Measurements from ENCODE around the gene CABYR. TPM values are rescaled to one million over a fixed set of nuclear protein-coding genes. Genes with fewer than 3 reads are reported as not detected.

The CABYR gene
- total and polyA plus RNA-seq, 2 of the 8 experiments (the other 6 are each of a cell fraction or from before 2014, with no cell fraction given) = 14.5 to 18.8 TPM

DNA sequence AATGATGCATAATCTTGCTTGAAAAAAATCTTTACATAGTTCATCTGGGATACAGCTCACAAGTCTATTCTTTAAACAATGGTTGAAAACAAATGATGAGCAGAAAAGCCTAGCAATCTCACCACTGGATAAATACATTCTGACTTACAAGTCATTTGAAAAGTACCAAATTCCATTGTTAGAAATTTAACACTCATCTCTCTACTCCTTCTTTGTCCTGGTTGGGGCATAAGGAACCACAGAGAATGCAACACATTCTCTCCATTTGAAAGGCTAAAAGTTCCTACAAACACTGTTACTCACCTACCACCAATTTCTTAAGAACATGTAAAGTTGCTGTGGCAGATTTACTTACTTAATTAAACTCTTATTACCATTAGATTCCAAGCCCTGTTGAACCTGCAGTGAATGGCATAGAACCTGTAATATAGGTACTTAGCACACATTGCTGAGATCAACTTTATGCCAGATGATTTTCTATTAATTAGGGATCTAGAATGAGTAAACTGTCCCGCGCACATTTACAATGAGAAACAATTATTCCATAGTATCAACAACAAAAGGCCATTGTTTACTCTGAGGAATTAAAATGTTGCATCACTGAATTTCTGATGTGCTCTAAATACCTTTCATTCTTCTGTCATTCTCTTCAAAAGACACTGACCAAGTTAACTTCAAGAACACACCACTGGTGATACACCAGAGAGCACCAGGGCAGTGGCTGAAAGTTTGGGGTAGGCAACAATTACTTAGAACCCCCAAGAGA lies 69.6 kb downstream of the CABYR start (continued):
- TF ChIP-seq, protein P1, sequence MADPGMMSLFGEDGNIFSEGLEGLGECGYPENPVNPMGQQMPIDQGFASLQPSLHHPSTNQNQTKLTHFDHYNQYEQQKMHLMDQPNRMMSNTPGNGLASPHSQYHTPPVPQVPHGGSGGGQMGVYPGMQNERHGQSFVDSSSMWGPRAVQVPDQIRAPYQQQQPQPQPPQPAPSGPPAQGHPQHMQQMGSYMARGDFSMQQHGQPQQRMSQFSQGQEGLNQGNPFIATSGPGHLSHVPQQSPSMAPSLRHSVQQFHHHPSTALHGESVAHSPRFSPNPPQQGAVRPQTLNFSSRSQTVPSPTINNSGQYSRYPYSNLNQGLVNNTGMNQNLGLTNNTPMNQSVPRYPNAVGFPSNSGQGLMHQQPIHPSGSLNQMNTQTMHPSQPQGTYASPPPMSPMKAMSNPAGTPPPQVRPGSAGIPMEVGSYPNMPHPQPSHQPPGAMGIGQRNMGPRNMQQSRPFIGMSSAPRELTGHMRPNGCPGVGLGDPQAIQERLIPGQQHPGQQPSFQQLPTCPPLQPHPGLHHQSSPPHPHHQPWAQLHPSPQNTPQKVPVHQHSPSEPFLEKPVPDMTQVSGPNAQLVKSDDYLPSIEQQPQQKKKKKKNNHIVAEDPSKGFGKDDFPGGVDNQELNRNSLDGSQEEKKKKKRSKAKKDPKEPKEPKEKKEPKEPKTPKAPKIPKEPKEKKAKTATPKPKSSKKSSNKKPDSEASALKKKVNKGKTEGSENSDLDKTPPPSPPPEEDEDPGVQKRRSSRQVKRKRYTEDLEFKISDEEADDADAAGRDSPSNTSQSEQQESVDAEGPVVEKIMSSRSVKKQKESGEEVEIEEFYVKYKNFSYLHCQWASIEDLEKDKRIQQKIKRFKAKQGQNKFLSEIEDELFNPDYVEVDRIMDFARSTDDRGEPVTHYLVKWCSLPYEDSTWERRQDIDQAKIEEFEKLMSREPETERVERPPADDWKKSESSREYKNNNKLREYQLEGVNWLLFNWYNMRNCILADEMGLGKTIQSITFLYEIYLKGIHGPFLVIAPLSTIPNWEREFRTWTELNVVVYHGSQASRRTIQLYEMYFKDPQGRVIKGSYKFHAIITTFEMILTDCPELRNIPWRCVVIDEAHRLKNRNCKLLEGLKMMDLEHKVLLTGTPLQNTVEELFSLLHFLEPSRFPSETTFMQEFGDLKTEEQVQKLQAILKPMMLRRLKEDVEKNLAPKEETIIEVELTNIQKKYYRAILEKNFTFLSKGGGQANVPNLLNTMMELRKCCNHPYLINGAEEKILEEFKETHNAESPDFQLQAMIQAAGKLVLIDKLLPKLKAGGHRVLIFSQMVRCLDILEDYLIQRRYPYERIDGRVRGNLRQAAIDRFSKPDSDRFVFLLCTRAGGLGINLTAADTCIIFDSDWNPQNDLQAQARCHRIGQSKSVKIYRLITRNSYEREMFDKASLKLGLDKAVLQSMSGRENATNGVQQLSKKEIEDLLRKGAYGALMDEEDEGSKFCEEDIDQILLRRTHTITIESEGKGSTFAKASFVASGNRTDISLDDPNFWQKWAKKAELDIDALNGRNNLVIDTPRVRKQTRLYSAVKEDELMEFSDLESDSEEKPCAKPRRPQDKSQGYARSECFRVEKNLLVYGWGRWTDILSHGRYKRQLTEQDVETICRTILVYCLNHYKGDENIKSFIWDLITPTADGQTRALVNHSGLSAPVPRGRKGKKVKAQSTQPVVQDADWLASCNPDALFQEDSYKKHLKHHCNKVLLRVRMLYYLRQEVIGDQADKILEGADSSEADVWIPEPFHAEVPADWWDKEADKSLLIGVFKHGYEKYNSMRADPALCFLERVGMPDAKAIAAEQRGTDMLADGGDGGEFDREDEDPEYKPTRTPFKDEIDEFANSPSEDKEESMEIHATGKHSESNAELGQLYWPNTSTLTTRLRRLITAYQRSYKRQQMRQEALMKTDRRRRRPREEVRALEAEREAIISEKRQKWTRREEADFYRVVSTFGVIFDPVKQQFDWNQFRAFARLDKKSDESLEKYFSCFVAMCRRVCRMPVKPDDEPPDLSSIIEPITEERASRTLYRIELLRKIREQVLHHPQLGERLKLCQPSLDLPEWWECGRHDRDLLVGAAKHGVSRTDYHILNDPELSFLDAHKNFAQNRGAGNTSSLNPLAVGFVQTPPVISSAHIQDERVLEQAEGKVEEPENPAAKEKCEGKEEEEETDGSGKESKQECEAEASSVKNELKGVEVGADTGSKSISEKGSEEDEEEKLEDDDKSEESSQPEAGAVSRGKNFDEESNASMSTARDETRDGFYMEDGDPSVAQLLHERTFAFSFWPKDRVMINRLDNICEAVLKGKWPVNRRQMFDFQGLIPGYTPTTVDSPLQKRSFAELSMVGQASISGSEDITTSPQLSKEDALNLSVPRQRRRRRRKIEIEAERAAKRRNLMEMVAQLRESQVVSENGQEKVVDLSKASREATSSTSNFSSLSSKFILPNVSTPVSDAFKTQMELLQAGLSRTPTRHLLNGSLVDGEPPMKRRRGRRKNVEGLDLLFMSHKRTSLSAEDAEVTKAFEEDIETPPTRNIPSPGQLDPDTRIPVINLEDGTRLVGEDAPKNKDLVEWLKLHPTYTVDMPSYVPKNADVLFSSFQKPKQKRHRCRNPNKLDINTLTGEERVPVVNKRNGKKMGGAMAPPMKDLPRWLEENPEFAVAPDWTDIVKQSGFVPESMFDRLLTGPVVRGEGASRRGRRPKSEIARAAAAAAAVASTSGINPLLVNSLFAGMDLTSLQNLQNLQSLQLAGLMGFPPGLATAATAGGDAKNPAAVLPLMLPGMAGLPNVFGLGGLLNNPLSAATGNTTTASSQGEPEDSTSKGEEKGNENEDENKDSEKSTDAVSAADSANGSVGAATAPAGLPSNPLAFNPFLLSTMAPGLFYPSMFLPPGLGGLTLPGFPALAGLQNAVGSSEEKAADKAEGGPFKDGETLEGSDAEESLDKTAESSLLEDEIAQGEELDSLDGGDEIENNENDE (IDR thresholded peaks at IDR 0.05; ENCODE audit: insufficient replicate concordance, low read length) = peak; percentile 26
- TF ChIP-seq EZH2 (IDR thresholded peaks at IDR 0.05; ENCODE audit: low read depth, low read length, severe bottlenecking) = no peak
- TF ChIP-seq RNF2 (IDR thresholded peaks at IDR 0.05; ENCODE audit: borderline replicate concordance, low read depth, low read length, missing control alignments, poor library complexity, severe bottlenecking) = no peak
- TF ChIP-seq SAP30 (IDR thresholded peaks at IDR 0.05; ENCODE audit: insufficient read depth, insufficient replicate concordance, low read length) = no peak
- no peak for TF ChIP-seq JUND (IDR thresholded peaks at IDR 0.05; ENCODE audit: low read length)

Data from H1 (cell line).